ENCODE measurements around the gene FRMD6. TPM values are rescaled to one million over a fixed set of nuclear protein-coding genes. Genes with fewer than 3 reads are reported as not detected.
"Not testable (repeated sequence)": the region's sequence is repeated elsewhere in the genome, so short reads cannot be mapped to it uniquely, and the experiment has no call there.

FRMD6 gene
- total RNA-seq, 1 donor from 2014 or later, result 17.8 TPM

DNA sequence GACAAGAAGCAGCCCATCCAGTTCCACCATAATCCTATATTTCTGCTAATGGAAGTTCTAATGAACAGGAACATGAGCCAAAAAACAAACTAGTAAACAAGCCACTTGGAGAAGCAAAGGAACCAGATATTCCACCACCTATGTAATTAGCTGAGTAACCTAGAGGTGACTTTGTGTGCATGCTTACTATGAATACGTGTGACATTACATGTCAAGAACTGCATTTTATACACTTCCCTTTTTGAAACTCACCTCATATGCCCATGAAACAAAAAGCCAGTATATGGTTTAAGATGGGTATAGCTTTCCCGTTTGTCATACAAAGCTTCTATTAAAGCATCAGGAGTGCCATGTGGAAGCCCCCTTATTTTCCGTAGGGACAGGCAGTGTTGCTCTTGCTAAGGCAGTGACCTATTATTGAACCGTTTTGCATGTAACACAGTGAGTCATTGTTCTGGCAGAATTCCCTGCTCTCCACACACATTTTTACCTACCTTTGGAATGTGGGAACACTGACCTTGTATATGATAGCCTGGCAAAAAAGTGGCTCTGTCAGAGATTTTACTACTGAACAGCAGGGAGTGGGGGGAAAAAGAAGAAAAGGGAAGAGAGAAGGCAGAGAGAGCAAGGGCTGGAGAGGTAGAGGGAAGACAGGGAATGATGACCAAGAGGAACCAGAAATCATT lies 34.8 kb upstream of the FRMD6 start:
- H3K4me3 Mint-ChIP-seq (ENCODE audit: low read depth), result no peak overlapping the region
- H3K27ac Mint-ChIP-seq, result no peak overlapping the region
- H3K4me1 Mint-ChIP-seq (ENCODE audit: low read depth), result peaks cover 11% of the 10 kb centered on the region
- intact Hi-C loops (cut with micrococcal nuclease), result no loop called here
- no peak for DNase-seq (ENCODE audit: low spot score)
- no peaks in the 10 kb centered on the region for H3K36me3 Mint-ChIP-seq (ENCODE audit: low read depth)
- H3K27me3 Mint-ChIP-seq (ENCODE audit: low read depth), result peaks cover 5% of the 10 kb centered on the region
- H3K9me3 Mint-ChIP-seq, result no peaks in the 10 kb centered on the region

DNA sequence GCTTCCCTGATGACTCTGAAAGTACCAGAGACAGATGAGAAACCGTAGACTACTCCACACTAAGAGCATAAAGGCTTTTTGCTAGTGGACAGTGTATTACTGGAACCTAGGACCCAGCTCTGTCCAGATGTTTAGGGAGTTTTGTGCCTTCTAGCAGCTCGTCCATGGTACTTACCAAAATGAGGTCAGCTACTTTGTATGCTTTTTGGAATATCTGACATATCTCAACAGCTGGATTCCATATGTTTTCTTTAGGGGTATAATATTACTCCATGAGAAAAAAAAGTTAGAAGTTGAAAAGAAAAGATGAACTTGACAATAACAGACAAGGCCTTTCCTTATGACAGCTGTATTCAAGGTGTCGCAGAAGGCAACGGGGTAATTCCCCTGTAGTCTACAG lies 32.1 kb upstream of the FRMD6 start:
- intact Hi-C loops (cut with micrococcal nuclease), result no loop called here
- Mint-ChIP-seq H3K4me1 (ENCODE audit: low read depth) (no peaks in the 10 kb centered on the region), H3K36me3 (ENCODE audit: low read depth) (no peaks in the 10 kb centered on the region), H3K27me3 (ENCODE audit: low read depth) (peaks cover 7% of the 10 kb centered on the region), H3K4me3 (ENCODE audit: low read depth) (no peak overlapping the region), H3K27ac (no peak overlapping the region), H3K9me3 (no peaks in the 10 kb centered on the region)
- DNase-seq (ENCODE audit: low spot score), result no peak

DNA sequence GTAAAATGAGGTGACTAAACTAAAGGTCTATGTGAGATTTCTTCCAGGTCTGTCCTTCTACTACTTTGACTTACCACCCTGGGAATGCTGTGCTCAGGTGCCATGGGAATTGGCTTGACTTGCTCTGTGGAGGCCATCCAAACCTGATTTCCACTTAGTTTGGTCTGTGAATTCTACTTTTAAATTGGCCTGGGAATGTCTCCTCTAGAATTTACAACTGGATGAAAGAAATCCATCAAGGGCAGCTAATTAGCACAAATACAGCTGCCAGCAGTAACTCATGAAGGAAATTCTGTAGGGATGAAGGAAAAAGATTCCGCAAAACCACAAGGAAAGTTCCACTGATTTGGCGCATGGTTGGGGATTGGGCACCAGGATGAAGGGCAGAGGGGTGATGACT lies 31.7 kb upstream of the FRMD6 start:
- H3K4me1 Mint-ChIP-seq (ENCODE audit: low read depth), result no peaks in the 10 kb centered on the region
- intact Hi-C loops (cut with micrococcal nuclease), result no loop called here
- H3K9me3 Mint-ChIP-seq, result no peaks in the 10 kb centered on the region
- no peaks in the 10 kb centered on the region for H3K36me3 Mint-ChIP-seq (ENCODE audit: low read depth)
- H3K4me3 Mint-ChIP-seq (ENCODE audit: low read depth), result no peak overlapping the region
- no peak for DNase-seq (ENCODE audit: low spot score)
- no peak overlapping the region for H3K27ac Mint-ChIP-seq
- H3K27me3 Mint-ChIP-seq (ENCODE audit: low read depth), result peaks cover 7% of the 10 kb centered on the region

DNA sequence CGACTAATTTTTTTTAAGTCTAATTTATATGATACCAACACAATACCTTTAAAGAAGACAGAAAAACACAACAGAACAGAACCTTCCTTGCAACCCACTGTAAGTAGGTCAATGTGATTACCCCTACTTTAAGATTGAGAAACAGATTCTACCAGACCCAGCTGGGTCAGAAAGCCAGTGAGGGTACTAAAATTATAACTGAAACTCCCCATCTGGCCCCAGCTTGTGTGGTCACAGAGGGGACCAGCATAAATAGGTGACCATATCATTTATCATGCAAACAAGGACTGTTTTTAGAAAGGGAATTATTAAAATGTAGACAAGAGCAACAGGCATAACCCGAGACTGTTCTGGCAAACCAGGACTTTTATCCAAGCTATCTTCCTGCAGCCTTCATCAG lies 30.1 kb upstream of the FRMD6 start:
- Mint-ChIP-seq H3K27ac (no peak overlapping the region), H3K4me1 (ENCODE audit: low read depth) (no peaks in the 10 kb centered on the region), H3K27me3 (ENCODE audit: low read depth) (peaks cover 4% of the 10 kb centered on the region), H3K4me3 (ENCODE audit: low read depth) (no peak overlapping the region), H3K36me3 (ENCODE audit: low read depth) (no peaks in the 10 kb centered on the region), H3K9me3 (no peaks in the 10 kb centered on the region)
- DNase-seq (ENCODE audit: low spot score), result no peak
- intact Hi-C loops (cut with micrococcal nuclease), result no loop called here

DNA sequence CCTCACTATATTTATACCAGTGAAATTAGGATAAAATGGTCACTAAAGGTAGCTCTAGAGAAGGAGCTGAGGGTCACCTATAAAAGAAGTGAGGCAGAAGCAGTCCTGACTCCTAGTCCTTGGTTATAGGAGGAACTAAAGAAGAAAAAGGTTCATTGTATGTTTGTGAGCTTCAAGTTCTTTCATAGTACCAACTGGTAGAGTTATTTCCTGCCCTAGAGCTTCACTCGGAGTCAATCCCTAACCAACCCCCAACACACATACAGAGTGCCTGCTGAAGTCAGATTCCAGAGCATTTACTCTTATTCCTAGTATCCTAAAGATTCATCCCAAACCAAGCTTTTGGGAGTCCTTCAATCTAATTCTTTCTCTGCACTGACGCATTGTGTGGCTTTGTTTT lies 29.3 kb upstream of the FRMD6 start:
- no peak for DNase-seq (ENCODE audit: low spot score)
- Mint-ChIP-seq H3K9me3 (no peaks in the 10 kb centered on the region), H3K4me3 (ENCODE audit: low read depth) (no peak overlapping the region), H3K36me3 (ENCODE audit: low read depth) (no peaks in the 10 kb centered on the region), H3K27me3 (ENCODE audit: low read depth) (peaks cover 4% of the 10 kb centered on the region), H3K27ac (no peak overlapping the region), H3K4me1 (ENCODE audit: low read depth) (peaks cover 4% of the 10 kb centered on the region)
- intact Hi-C loops (cut with micrococcal nuclease), result no loop called here

DNA sequence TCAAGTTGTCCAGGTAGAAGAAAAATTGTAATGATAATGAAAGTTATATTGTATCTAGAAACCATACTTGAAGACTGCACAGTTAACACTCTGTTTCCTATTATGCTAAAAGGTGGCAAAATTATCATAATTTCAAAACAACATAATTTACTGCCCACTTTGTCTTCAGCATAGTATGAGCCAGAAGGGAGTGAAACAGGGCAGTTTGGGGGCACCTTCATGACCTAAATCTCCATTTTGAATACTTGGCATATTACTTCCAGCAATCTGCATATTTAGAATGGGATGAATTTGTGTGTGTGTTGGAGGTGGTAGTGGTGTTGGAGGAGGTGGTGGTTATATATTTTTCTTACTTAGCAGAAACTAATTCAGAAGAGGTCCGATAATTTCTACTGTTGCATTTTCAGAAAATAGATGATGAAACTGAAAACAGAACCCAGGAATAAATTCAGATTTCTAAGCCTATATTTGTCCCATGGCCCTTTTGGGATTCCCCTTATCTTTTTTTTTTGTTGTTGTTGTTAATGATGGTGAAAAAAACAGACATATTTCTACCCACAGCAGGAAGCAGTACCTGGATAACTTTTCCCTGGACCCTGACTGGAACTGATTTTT lies 26.6 kb upstream of the FRMD6 start:
- Mint-ChIP-seq H3K4me1 (ENCODE audit: low read depth) (peaks cover 4% of the 10 kb centered on the region), H3K4me3 (ENCODE audit: low read depth) (no peak overlapping the region), H3K27ac (no peak overlapping the region), H3K9me3 (no peaks in the 10 kb centered on the region), H3K27me3 (ENCODE audit: low read depth) (peaks cover 2% of the 10 kb centered on the region), H3K36me3 (ENCODE audit: low read depth) (no peaks in the 10 kb centered on the region)
- intact Hi-C loops (cut with micrococcal nuclease), result no loop called here
- no peak for DNase-seq (ENCODE audit: low spot score)

DNA sequence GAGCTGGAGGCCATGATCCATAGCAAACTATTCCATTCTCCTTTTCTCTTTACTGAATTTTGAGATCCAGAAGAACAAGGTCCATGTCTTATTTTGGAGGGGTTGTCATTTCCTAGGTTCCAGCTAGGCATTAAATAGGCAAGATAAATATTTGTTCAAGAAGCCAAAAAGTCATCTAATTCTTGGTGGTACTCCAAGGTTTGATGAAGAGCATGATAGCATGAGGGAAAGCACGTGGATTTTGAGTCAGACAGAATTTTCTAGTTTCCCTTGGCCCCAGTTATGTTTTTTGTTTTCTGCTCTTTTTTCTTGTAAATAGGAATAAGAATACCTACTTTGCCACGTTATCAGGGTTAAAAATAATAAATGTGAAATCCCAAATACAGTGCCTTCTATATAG lies 25.5 kb upstream of the FRMD6 start:
- Mint-ChIP-seq H3K9me3 (no peaks in the 10 kb centered on the region), H3K4me1 (ENCODE audit: low read depth) (peaks cover 4% of the 10 kb centered on the region), H3K27me3 (ENCODE audit: low read depth) (peaks cover 2% of the 10 kb centered on the region), H3K4me3 (ENCODE audit: low read depth) (no peak overlapping the region), H3K36me3 (ENCODE audit: low read depth) (no peaks in the 10 kb centered on the region), H3K27ac (no peak overlapping the region)
- intact Hi-C loops (cut with micrococcal nuclease), result no loop called here
- DNase-seq (ENCODE audit: low spot score), result no peak

DNA sequence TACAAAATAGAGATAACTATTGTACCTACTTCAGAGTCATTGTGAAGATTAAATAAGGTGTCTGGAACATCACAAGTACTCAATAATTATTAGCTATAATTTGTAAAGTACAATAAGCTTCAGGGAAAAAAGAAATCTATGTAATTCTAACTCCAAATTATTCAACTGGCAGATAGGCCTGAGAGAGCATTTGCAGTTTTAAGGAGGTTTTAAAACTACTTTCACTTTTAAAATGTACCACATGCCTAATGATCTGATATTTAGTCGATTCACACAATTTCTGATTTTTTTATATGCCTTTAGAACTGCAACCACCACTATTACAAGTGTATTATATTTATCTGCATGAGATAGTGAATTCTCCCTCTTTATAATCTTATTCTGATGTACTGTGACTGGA lies 24.9 kb upstream of the FRMD6 start:
- intact Hi-C loops (cut with micrococcal nuclease), result no loop called here
- DNase-seq (ENCODE audit: low spot score), result no peak
- no peaks in the 10 kb centered on the region for H3K36me3 Mint-ChIP-seq (ENCODE audit: low read depth)
- H3K4me1 Mint-ChIP-seq (ENCODE audit: low read depth), result peaks cover 4% of the 10 kb centered on the region
- H3K27me3 Mint-ChIP-seq (ENCODE audit: low read depth), result peaks cover 4% of the 10 kb centered on the region
- no peak overlapping the region for H3K4me3 Mint-ChIP-seq (ENCODE audit: low read depth)
- H3K27ac Mint-ChIP-seq, result no peak overlapping the region
- H3K9me3 Mint-ChIP-seq, result no peaks in the 10 kb centered on the region

DNA sequence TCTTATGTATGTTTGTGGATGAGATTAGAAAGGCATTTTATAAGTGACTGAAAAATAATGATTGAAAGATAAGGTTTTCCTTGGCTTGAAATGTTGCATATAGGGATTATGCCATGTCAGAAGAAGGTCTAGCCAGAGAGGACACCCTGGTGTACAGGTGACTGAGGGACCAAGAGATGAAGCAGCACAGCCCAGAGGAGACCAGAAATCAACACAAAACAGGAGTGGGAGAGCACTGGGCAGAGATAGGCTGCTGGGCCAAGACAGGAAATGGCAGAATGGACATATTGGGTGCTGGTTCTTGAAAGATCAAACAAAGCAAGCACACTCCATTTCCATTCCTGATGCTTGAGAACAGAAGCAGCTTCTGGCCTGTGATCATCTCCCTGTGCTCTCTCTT lies 24.4 kb upstream of the FRMD6 start:
- no peaks in the 10 kb centered on the region for H3K36me3 Mint-ChIP-seq (ENCODE audit: low read depth)
- H3K9me3 Mint-ChIP-seq, result no peaks in the 10 kb centered on the region
- H3K27ac Mint-ChIP-seq, result no peak overlapping the region
- no peak for DNase-seq (ENCODE audit: low spot score)
- H3K27me3 Mint-ChIP-seq (ENCODE audit: low read depth), result peaks cover 4% of the 10 kb centered on the region
- intact Hi-C loops (cut with micrococcal nuclease), result no loop called here
- peaks cover 4% of the 10 kb centered on the region for H3K4me1 Mint-ChIP-seq (ENCODE audit: low read depth)
- H3K4me3 Mint-ChIP-seq (ENCODE audit: low read depth), result no peak overlapping the region

DNA sequence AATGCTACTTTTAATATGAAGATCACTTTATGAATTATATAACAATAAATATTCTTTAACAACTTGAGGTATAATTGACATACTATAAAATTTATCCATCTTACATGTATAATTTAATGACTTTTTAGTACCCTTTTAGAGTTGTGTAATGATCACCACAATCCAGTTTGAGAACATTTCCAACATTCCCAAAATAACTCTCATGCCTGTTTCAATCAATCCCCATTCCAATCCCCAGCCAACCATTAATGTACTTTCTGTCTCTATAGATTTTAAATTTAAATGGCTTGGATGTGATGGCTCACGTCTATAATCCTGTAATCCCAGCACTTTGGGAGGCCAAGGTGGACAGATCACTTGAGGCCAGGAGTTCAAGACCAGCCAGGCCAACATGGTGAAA lies 23.5 kb upstream of the FRMD6 start:
- no peak overlapping the region for H3K27ac Mint-ChIP-seq
- intact Hi-C loops (cut with micrococcal nuclease), result no loop called here
- no peaks in the 10 kb centered on the region for H3K36me3 Mint-ChIP-seq (ENCODE audit: low read depth)
- H3K9me3 Mint-ChIP-seq, result no peaks in the 10 kb centered on the region
- no peak for DNase-seq (ENCODE audit: low spot score)
- peaks cover 4% of the 10 kb centered on the region for H3K4me1 Mint-ChIP-seq (ENCODE audit: low read depth)
- no peak overlapping the region for H3K4me3 Mint-ChIP-seq (ENCODE audit: low read depth)
- H3K27me3 Mint-ChIP-seq (ENCODE audit: low read depth), result peaks cover 4% of the 10 kb centered on the region

DNA sequence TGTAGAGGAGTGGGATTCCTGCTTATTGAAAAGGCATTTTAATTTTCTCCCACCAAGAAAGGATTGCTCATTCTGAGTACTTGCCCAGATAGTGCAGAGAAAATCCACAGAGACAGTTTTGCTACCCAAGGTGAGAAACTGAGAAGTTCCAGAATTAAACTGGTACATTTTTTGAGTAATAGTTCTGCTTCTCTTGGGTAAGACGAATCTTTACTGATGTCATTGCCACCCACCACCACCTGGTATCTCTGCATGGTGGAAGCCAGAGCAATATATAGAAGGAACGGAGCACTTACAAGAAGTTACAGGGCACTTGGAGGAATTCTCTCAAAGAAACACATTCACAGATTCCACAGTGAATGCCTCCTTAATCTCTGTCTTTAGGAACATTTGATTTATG lies 20.7 kb upstream of the FRMD6 start:
- Mint-ChIP-seq H3K4me1 (ENCODE audit: low read depth) (peaks cover 4% of the 10 kb centered on the region), H3K4me3 (ENCODE audit: low read depth) (no peak overlapping the region), H3K9me3 (no peaks in the 10 kb centered on the region), H3K27ac (no peak overlapping the region), H3K27me3 (ENCODE audit: low read depth) (peaks cover 5% of the 10 kb centered on the region), H3K36me3 (ENCODE audit: low read depth) (no peaks in the 10 kb centered on the region)
- intact Hi-C loops (cut with micrococcal nuclease), result no loop called here
- no peak for DNase-seq (ENCODE audit: low spot score)

DNA sequence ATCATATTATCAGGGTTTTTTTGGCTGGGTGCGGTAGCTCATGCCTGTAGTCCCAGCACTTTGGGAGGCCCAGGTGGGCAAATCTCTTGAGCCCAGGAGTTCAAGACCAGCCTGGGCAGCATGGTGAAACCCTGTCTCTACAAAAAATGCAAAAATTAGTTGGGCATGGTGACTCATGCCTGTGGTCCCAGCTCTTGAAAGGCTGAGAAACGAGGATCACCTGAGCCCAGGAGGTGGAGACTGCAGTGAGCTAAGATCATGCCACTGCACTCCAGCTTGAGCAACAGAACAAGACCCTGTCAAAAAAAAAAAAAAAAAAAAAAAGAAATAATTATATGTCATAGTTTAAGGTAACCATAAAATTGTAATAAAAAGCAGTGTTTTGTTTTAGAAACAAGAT lies 18.4 kb upstream of the FRMD6 start:
- H3K36me3 Mint-ChIP-seq (ENCODE audit: low read depth); DNase-seq (ENCODE audit: low spot score); H3K4me3 Mint-ChIP-seq (ENCODE audit: low read depth); H3K27ac Mint-ChIP-seq; intact Hi-C loops (cut with micrococcal nuclease); H3K27me3 Mint-ChIP-seq (ENCODE audit: low read depth); H3K4me1 Mint-ChIP-seq (ENCODE audit: low read depth); H3K9me3 Mint-ChIP-seq: not testable (repeated sequence)

DNA sequence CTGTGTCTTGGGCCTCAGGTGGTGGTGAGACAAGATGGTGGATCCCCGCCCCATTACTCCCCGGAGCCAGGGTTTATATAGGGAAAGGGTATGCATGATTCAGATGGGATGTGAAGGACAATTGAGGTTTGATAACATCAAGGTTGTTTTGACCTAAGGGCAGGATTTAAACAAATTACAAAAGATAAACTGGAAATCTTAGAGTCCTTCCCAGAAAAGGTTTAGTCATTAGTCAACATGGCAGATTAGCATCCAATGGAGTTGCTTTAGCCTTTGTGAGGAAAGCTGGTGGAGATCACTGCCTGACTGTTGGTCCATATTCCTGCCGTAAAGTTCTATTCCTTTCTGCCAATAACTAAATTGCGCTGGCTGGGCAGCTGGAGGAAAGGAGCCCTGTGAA lies 15.6 kb upstream of the FRMD6 start:
- no peak overlapping the region for H3K27ac Mint-ChIP-seq
- no peaks in the 10 kb centered on the region for H3K4me1 Mint-ChIP-seq (ENCODE audit: low read depth)
- intact Hi-C loops (cut with micrococcal nuclease), result no loop called here
- no peak for DNase-seq (ENCODE audit: low spot score)
- no peaks in the 10 kb centered on the region for H3K9me3 Mint-ChIP-seq
- no peak overlapping the region for H3K4me3 Mint-ChIP-seq (ENCODE audit: low read depth)
- H3K27me3 Mint-ChIP-seq (ENCODE audit: low read depth), result peaks cover 19% of the 10 kb centered on the region
- H3K36me3 Mint-ChIP-seq (ENCODE audit: low read depth), result no peaks in the 10 kb centered on the region
